Neural progenitor cell (in vitro differentiated cells): ENCODE results near the gene SPTBN4. TPM values are rescaled to one million over a fixed set of nuclear protein-coding genes. Genes with fewer than 3 reads are reported as not detected.

Experiments
- DNase-seq: peaks from one replicate; pipeline ENCODE4 v3.0.0-alpha.2; 2016; ENCODE audit warnings: low spot score
- H2AFZ ChIP-seq: fragments of 200-600 bp; sonication (generic); replicated peaks from 2 replicates; pipeline ENCODE4 v1.6.1; 2016; ENCODE audit warnings: antibody characterized with exemption
- H3F3A ChIP-seq: fragments of 200-600 bp; sonication (generic); 2 replicates; pipeline ENCODE4 v1.6.1; 2016; ENCODE audit warnings: antibody characterized with exemption, low read depth
- H3K27ac ChIP-seq: fragments of 200-600 bp; sonication (generic); 2 replicates; pipeline ENCODE4 v1.5.1; 2016; ENCODE audit warnings: mild to moderate bottlenecking
- H3K27me3 ChIP-seq: fragments of 200-600 bp; sonication (generic); 2 replicates; pipeline ENCODE4 v1.6.1; 2016; ENCODE audit warnings: mild to moderate bottlenecking, moderate library complexity
- H3K36me3 ChIP-seq: fragments of 200-600 bp; sonication (generic); 2 replicates; pipeline ENCODE4 v1.5.1; 2016
- H3K4me1 ChIP-seq: fragments of 200-600 bp; sonication (generic); 2 replicates; pipeline ENCODE4 v1.6.1; 2016; ENCODE audit warnings: mixed run types
- H3K4me2 ChIP-seq: fragments of 200-600 bp; sonication (generic); 2 replicates; pipeline ENCODE4 v1.6.1; 2016
- H3K4me3 ChIP-seq: fragments of 200-600 bp; sonication (generic); 2 replicates; pipeline ENCODE4 v1.5.1; 2016
- H3K79me2 ChIP-seq: fragments of 200-600 bp; sonication (generic); 2 replicates; pipeline ENCODE4 v1.6.1; 2016; ENCODE audit warnings: low read depth
- H3K9ac ChIP-seq: fragments of 200-600 bp; sonication (generic); 2 replicates; pipeline ENCODE4 v1.6.1; 2016
- H3K9me3 ChIP-seq: fragments of 200-600 bp; sonication (generic); 2 replicates; pipeline ENCODE4 v1.5.1; 2016; ENCODE audit warnings: low read depth
- H4K20me1 ChIP-seq: fragments of 200-600 bp; sonication (generic); 2 replicates; pipeline ENCODE4 v1.6.1; 2016; ENCODE audit warnings: low read depth
- H3K27ac Mint-ChIP-seq: 3 replicates; pipeline ENCODE4 v1.8.0; 2021; ENCODE audit warnings: mixed read lengths
- H3K27me3 Mint-ChIP-seq: 2 replicates; pipeline ENCODE4 v1.8.0; 2022; ENCODE audit warnings: low read depth, mild to moderate bottlenecking, inconsistent platforms, moderate library complexity, mixed read lengths; ENCODE audit not compliant: insufficient read depth
- H3K36me3 Mint-ChIP-seq: 3 replicates; pipeline ENCODE4 v1.8.0; 2021; ENCODE audit warnings: mixed read lengths
- H3K4me1 Mint-ChIP-seq: 3 replicates; pipeline ENCODE4 v1.8.0; 2021; ENCODE audit warnings: mixed read lengths
- H3K4me3 Mint-ChIP-seq: 3 replicates; pipeline ENCODE4 v1.8.0; 2021; ENCODE audit warnings: mild to moderate bottlenecking, moderate library complexity, mixed read lengths
- H3K9me3 Mint-ChIP-seq: 3 replicates; pipeline ENCODE4 v1.8.0; 2020; ENCODE audit warnings: mixed read lengths
- CTCF ChIP-seq: fragments of 200-600 bp; sonication (generic); IDR thresholded peaks from 2 replicates; pipeline ENCODE4 v1.5.1; 2017; ENCODE audit warnings: antibody characterized with exemption, mild to moderate bottlenecking
- EZH2 ChIP-seq: fragments of 200-600 bp; sonication (generic); IDR thresholded peaks from 2 replicates; pipeline ENCODE4 v1.6.1; 2017; ENCODE audit warnings: antibody characterized with exemption, mild to moderate bottlenecking, moderate library complexity
- EZH2phosphoT487 ChIP-seq: fragments of 200-600 bp; sonication (generic); IDR thresholded peaks from 2 replicates; pipeline ENCODE4 v1.6.1; 2017; ENCODE audit warnings: antibody characterized with exemption
- total RNA-seq: library from RNA; depleted of rRNA; stranded (reverse); fragments of >200 nt; gene quantifications from 2 replicates; pipeline ENCODE4 v1.2.3, GENCODE V29; 2015; ENCODE audit warnings: low replicate concordance

SPTBN4 gene
- total RNA-seq, 1 donor from 2014 or later: 2.5 TPM

DNA sequence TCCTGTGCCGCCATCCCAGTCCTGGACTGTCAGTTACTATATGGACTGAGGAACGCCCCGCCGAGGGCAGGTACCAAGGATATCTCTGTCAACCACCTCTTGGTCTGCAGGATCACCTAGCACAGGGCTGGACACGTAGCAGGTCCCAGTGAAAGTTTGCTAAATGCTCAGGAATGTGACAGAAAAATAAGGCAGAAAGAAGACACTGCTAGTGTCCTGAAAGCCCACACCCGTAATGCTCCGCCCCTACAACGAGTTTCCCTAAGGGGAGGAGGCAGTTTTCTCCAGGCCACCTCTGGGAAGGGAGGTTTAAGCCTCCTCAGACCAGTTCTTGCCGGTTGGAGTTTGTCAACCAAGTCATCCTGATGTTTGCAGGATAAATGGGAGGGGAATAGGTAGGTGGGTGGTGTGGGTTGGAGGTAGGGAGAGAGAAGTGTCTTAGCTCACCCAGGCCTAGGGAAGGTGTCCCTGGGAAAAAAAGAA is 21.0 kb upstream of the SPTBN4 start:
- peaks cover 30% of the 10 kb centered on the region for H3K4me1 Mint-ChIP-seq

DNA sequence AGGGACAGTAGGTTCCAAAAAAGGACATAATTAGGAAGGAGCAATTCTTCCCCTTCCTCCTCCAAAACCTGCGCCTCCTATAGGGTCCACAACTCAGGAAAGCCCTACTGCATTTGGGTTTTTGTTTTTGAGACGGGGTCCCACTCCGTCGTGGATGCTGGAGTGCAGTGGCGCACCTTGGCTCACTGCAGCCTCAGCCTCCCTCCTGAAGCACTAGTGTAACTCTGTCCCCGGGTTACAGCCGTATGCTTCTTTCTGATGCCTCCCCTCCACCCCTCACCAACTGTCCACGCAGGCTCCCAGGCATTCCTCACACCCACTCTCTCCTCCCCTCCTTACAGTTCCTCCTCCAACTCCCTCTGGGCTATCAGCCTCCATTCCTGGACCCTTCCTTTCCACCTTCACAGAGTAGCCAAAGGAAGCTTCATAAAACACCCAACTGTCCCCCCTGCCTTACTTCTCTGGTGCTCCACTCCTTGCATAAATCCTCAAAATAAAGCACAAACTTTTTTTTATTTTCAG is 20.5 kb upstream of the SPTBN4 start:
- peaks cover 24% of the 10 kb centered on the region for H3K79me2 ChIP-seq
- peak overlapping the region; percentile 85 for H3K27ac ChIP-seq
- Mint-ChIP-seq H3K36me3 (peaks cover 3% of the 10 kb centered on the region), H3K9me3 (no peaks in the 10 kb centered on the region), H3K4me3 (peak overlapping the region; percentile 75), H3K4me1 (peaks cover 25% of the 10 kb centered on the region), H3K27ac (peak overlapping the region; percentile 91), H3K27me3 (peaks cover 2% of the 10 kb centered on the region)
- no peak for DNase-seq
- peak overlapping the region; percentile 53 for H2AFZ ChIP-seq
- no peak overlapping the region for H3K4me3 ChIP-seq
- peaks cover 16% of the 10 kb centered on the region for H4K20me1 ChIP-seq
- H3K9me3 ChIP-seq: no peaks in the 10 kb centered on the region
- H3K9ac ChIP-seq: no peak overlapping the region
- H3F3A ChIP-seq: peaks cover 34% of the 10 kb centered on the region
- H3K36me3 ChIP-seq: no peaks in the 10 kb centered on the region
- H3K27me3 ChIP-seq: no peaks in the 10 kb centered on the region
- H3K4me2 ChIP-seq: peak overlapping the region; percentile 56
- H3K4me1 ChIP-seq: peaks cover 18% of the 10 kb centered on the region
- no peak for TF ChIP-seq CTCF
- TF ChIP-seq EZH2phosphoT487: no peak
- no peak for TF ChIP-seq EZH2

More for the DNA sequence above, 21.0 kb upstream of the SPTBN4 start:
- Histone ChIP-seq H3F3A (peaks cover 39% of the 10 kb centered on the region), H3K4me2 (peak overlapping the region; percentile 56), H3K27ac (peak overlapping the region; percentile 85), H2AFZ (peak overlapping the region; percentile 53), H3K79me2 (peaks cover 29% of the 10 kb centered on the region), H3K4me3 (no peak overlapping the region), H3K9me3 (no peaks in the 10 kb centered on the region), H4K20me1 (peaks cover 21% of the 10 kb centered on the region), H3K27me3 (no peaks in the 10 kb centered on the region), H3K4me1 (peaks cover 18% of the 10 kb centered on the region), H3K9ac (no peak overlapping the region), H3K36me3 (no peaks in the 10 kb centered on the region)
- Mint-ChIP-seq H3K27ac (peak overlapping the region; percentile 93), H3K36me3 (peaks cover 3% of the 10 kb centered on the region), H3K4me3 (peak overlapping the region; percentile 81), H3K9me3 (no peaks in the 10 kb centered on the region), H3K27me3 (peaks cover 2% of the 10 kb centered on the region)
- TF ChIP-seq EZH2: no peak
- TF ChIP-seq EZH2phosphoT487: no peak
- TF ChIP-seq CTCF: no peak
- DNase-seq: peak; percentile 78

GRCh38 chr19:40449506-40449905 is 17.3 kb upstream of the SPTBN4 start:
- Mint-ChIP-seq H3K4me1 (peaks cover 19% of the 10 kb centered on the region), H3K4me3 (no peak overlapping the region), H3K27ac (peak overlapping the region; percentile 24), H3K27me3 (peaks cover 7% of the 10 kb centered on the region), H3K9me3 (no peaks in the 10 kb centered on the region), H3K36me3 (no peaks in the 10 kb centered on the region)
- TF ChIP-seq EZH2phosphoT487 (no peak), EZH2 (no peak), CTCF (no peak)
- H4K20me1 ChIP-seq: no peaks in the 10 kb centered on the region
- H3K9me3 ChIP-seq: no peaks in the 10 kb centered on the region
- H2AFZ ChIP-seq: no peak overlapping the region
- peaks cover 14% of the 10 kb centered on the region for H3K4me1 ChIP-seq
- H3K4me3 ChIP-seq: no peak overlapping the region
- H3K27ac ChIP-seq: no peak overlapping the region
- H3K4me2 ChIP-seq: no peak overlapping the region
- H3F3A ChIP-seq: peaks cover 21% of the 10 kb centered on the region
- H3K9ac ChIP-seq: no peak overlapping the region
- H3K27me3 ChIP-seq: no peaks in the 10 kb centered on the region
- no peaks in the 10 kb centered on the region for H3K36me3 ChIP-seq
- DNase-seq: no peak
- no peaks in the 10 kb centered on the region for H3K79me2 ChIP-seq
